H1 (cell line): ENCODE data around the gene KLHDC10. TPM values are rescaled to one million over a fixed set of nuclear protein-coding genes. Genes with fewer than 3 reads are reported as not detected.
"Not testable (repeated sequence)": the region's sequence is repeated elsewhere in the genome, so short reads cannot be mapped to it uniquely, and the experiment has no call there.

Experiments used
- CTCF ChIA-PET: fragments of 300-600 bp; sonication (Branson Sonifier 250); formaldehyde crosslinking; loops from one replicate; lab custom pipeline; 2021; ENCODE audit not compliant: partially characterized antibody; lab: Charles Lee
- POLR2A ChIA-PET: fragments of 300-600 bp; sonication (Branson Sonifier 250); formaldehyde crosslinking; loops from one replicate; lab custom pipeline; 2021; ENCODE audit warnings: inconsistent platforms; ENCODE audit not compliant: partially characterized antibody; lab: Charles Lee
- DNase-seq, 2 experiments: peaks; one replicate each; pipeline versions ENCODE4 v3.0.0 to v3.0.0-alpha.2; 2010 to 2022; ENCODE audit warnings: low spot score in 2 of 2, low read depth in 1 of 2, mixed read lengths in 1 of 2
- FAIRE-seq: peaks from 2 replicates; lab custom pipeline; 2011; peaks lifted over from hg19 to GRCh38; lab: Jason Lieb, UNC
- H2AFZ ChIP-seq: 2 replicates; pipeline ENCODE4 v1.8.1; 2012; ENCODE audit warnings: low read length, inconsistent platforms
- H2AK5ac ChIP-seq: 2 replicates; pipeline ENCODE4 v1.6.1; 2013; ENCODE audit warnings: low read depth, low read length
- H2BK120ac ChIP-seq: replicated peaks from 2 replicates; pipeline ENCODE3; 2013; ENCODE audit warnings: low read depth, low read length, inconsistent platforms
- H2BK12ac ChIP-seq: 2 replicates; pipeline ENCODE4 v1.6.1; 2013; ENCODE audit warnings: low read depth, low read length
- H2BK15ac ChIP-seq: 2 replicates; pipeline ENCODE4 v1.6.1; 2013; ENCODE audit warnings: low read length
- H2BK20ac ChIP-seq: 2 replicates; pipeline ENCODE4 v1.6.1; 2013; ENCODE audit warnings: low read length
- H2BK5ac ChIP-seq: 2 replicates; pipeline ENCODE4 v1.6.1; 2013; ENCODE audit warnings: low read depth, low read length
- H3K14ac ChIP-seq: 2 replicates; pipeline ENCODE4 v1.6.1; 2013; ENCODE audit warnings: inconsistent platforms; ENCODE audit not compliant: insufficient read length
- H3K18ac ChIP-seq: 2 replicates; pipeline ENCODE4 v1.6.1; 2013; ENCODE audit warnings: low read length; ENCODE audit errors: extremely low read depth
- H3K23ac ChIP-seq: 2 replicates; pipeline ENCODE4 v1.6.1; 2013; ENCODE audit warnings: inconsistent platforms; ENCODE audit not compliant: insufficient read length
- H3K23me2 ChIP-seq: 2 replicates; pipeline ENCODE4 v1.6.1; 2013; ENCODE audit warnings: low read depth, low read length
- H3K27ac ChIP-seq: 2 replicates; pipeline ENCODE4 v1.6.1; 2011; ENCODE audit warnings: low read depth, low read length, inconsistent platforms
- H3K27me3 ChIP-seq, 4 experiments: replicated peaks in 1 of 4; 1 replicate in 1 of 4; 2 replicates in 3 of 4; pipeline versions ENCODE4 v1.6.1 to v1.8.1; 2011 to 2013; ENCODE audit warnings: low read length in 3 of 4, mild to moderate bottlenecking in 3 of 4, inconsistent platforms in 2 of 4, mixed read lengths in 2 of 4, moderate library complexity in 1 of 4; ENCODE audit not compliant: control insufficient read depth in 3 of 4, insufficient read depth in 3 of 4; ENCODE audit errors: extremely low read depth in 1 of 4
- H3K36me3 ChIP-seq, 4 experiments: 2 replicates each; pipeline versions ENCODE4 v1.6.1 to v1.8.1; 2011 to 2013; ENCODE audit warnings: mild to moderate bottlenecking in 4 of 4, low read length in 3 of 4, moderate library complexity in 2 of 4, control low read depth in 1 of 4, inconsistent platforms in 1 of 4; ENCODE audit not compliant: insufficient read depth in 4 of 4, control insufficient read depth in 2 of 4
- H3K4ac ChIP-seq: replicated peaks from 2 replicates; pipeline ENCODE3; 2013; ENCODE audit warnings: low read length, low read depth, mixed read lengths, inconsistent platforms; ENCODE audit not compliant: insufficient read length
- H3K4me1 ChIP-seq, 4 experiments: replicated peaks in 1 of 4; 1 replicate in 1 of 4; 2 replicates in 3 of 4; pipeline versions ENCODE4 v1.6.1 to v1.8.1; 2011 to 2013; ENCODE audit warnings: low read length in 3 of 4, inconsistent platforms in 2 of 4, mixed read lengths in 1 of 4; ENCODE audit not compliant: insufficient read depth in 4 of 4, control insufficient read depth in 3 of 4
- H3K4me2 ChIP-seq, 2 experiments: 2 replicates each; pipeline versions ENCODE4 v1.6.1 to v1.8.1; 2011 to 2013; ENCODE audit warnings: low read depth in 2 of 2, low read length in 2 of 2, control low read depth in 1 of 2, inconsistent platforms in 1 of 2, mild to moderate bottlenecking in 1 of 2; ENCODE audit not compliant: insufficient read depth in 1 of 2
- H3K4me3 ChIP-seq, 4 experiments: fragments of 200-600, 300-600 bp in 1 of 4; sonication (generic), shearing (Covaris generic), sonication (Bioruptor Twin) in 1 of 4; 2 replicates each; pipeline versions ENCODE4 v1.5.1 to v1.8.1; 2011 to 2016; ENCODE audit warnings: low read length in 4 of 4, low read depth in 3 of 4, control low read depth in 2 of 4, inconsistent platforms in 2 of 4, mild to moderate bottlenecking in 2 of 4, mixed read lengths in 1 of 4, moderate library complexity in 1 of 4; ENCODE audit not compliant: insufficient read depth in 2 of 4; ENCODE audit errors: extremely low read depth in 1 of 4
- H3K56ac ChIP-seq: replicated peaks from 2 replicates; pipeline ENCODE3; 2013; ENCODE audit warnings: low read depth, mild to moderate bottlenecking, mixed read lengths, low read length, inconsistent platforms; ENCODE audit not compliant: insufficient read length
- H3K79me1 ChIP-seq: 2 replicates; pipeline ENCODE4 v1.6.1; 2013; ENCODE audit warnings: low read depth, low read length, control low read depth
- H3K79me2 ChIP-seq, 2 experiments: 2 replicates each; pipeline versions ENCODE4 v1.6.1 to v1.8.1; 2012 to 2013; ENCODE audit warnings: low read length in 2 of 2, mild to moderate bottlenecking in 2 of 2, inconsistent platforms in 1 of 2; ENCODE audit not compliant: insufficient read depth in 2 of 2, control insufficient read depth in 1 of 2
- H3K9ac ChIP-seq, 4 experiments: replicated peaks in 1 of 4; 1 replicate in 1 of 4; 2 replicates in 3 of 4; pipeline versions ENCODE4 v1.6.1 to v1.8.1; 2011 to 2013; ENCODE audit warnings: low read depth in 3 of 4, low read length in 3 of 4, control low read depth in 2 of 4, mild to moderate bottlenecking in 2 of 4, moderate library complexity in 2 of 4, inconsistent platforms in 1 of 4; ENCODE audit errors: extremely low read depth in 1 of 4
- H3K9me3 ChIP-seq, 2 experiments: 2 replicates each; pipeline versions ENCODE4 v1.6.1 to v1.8.1; 2012 to 2013; ENCODE audit warnings: mild to moderate bottlenecking in 2 of 2, moderate library complexity in 2 of 2, control low read depth in 1 of 2, inconsistent platforms in 1 of 2, low read depth in 1 of 2, low read length in 1 of 2, mixed read lengths in 1 of 2; ENCODE audit not compliant: insufficient read depth in 2 of 2
- H4K20me1 ChIP-seq, 2 experiments: replicated peaks in 1 of 2; 2 replicates each; pipeline versions ENCODE3 to v1.8.1; 2011 to 2013; ENCODE audit warnings: inconsistent platforms in 2 of 2, low read length in 2 of 2, mild to moderate bottlenecking in 1 of 2; ENCODE audit not compliant: insufficient read depth in 2 of 2, control insufficient read depth in 1 of 2
- H4K5ac ChIP-seq: 2 replicates; pipeline ENCODE4 v1.6.1; 2013; ENCODE audit warnings: low read length, low read depth, mixed read lengths, inconsistent platforms; ENCODE audit not compliant: insufficient read length
- H4K8ac ChIP-seq: 2 replicates; pipeline ENCODE4 v1.8.0; 2013; ENCODE audit warnings: mild to moderate bottlenecking, moderate library complexity, low read length, inconsistent platforms; ENCODE audit not compliant: insufficient read depth; ENCODE audit errors: extremely low read depth
- H4K91ac ChIP-seq: replicated peaks from 2 replicates; pipeline ENCODE3; 2013; ENCODE audit warnings: low read length, mixed read lengths, inconsistent platforms; ENCODE audit not compliant: insufficient read length
- WGBS, 2 experiments: shearing (Covaris generic) in 1 of 2; methylation state at CpG; one replicate each; pipeline versions ENCODE4 v1.1.6 to v1.1.7; 2013 to 2015; ENCODE audit warnings: low lambda C conversion rate in 2 of 2, mixed read lengths in 2 of 2, inconsistent platforms in 1 of 2, low coverage in 1 of 2, missing lambda C conversion rate in 1 of 2; ENCODE audit not compliant: insufficient replicate concordance in 2 of 2, insufficient coverage in 1 of 2, insufficient read length in 1 of 2; ENCODE audit errors: extremely low coverage in 1 of 2, missing lambda C conversion rate in 1 of 2; 5-methylcytosine and 5-hydroxymethylcytosine counted together
- polyA plus RNA-seq, 7 experiments: library from polyadenylated mRNA; depleted of rRNA in 3 of 7; stranded (reverse) in 5 of 7; unstranded in 2 of 7; fragments of >200 nt in 5 of 7; fragments of 200-250 nt in 2 of 7; gene quantifications; 1 replicate in 5 of 7; 2 replicates in 1 of 7; 4 replicates in 1 of 7; pipeline versions ENCODE4 v1.2.1 to v1.2.3, GENCODE V29; 2011 to 2013; ENCODE audit warnings: missing spikeins in 2 of 7, mixed read lengths in 2 of 7
- total RNA-seq: library from RNA; stranded (reverse); fragmentation: NEBNext Ultra II Directional; extraction: Animal tissue kit (Norgen Biotek cat#: 25700); gene quantifications from 2 replicates; pipeline ENCODE4 v1.2.1, GENCODE V29; 2021

Gene KLHDC10
- total and polyA plus RNA-seq, 2 of the 8 experiments (the other 6 are each of a cell fraction or from before 2014, with no cell fraction given): 6.6 to 14.5 TPM

GRCh38 chr7:130146142-130146541 lies 75.8 kb downstream of the KLHDC10 start:
- H3K27me3 ChIP-seq, H3K27ac ChIP-seq, H3K36me3 ChIP-seq, H3K9ac ChIP-seq, H3K79me2 ChIP-seq, FAIRE-seq, H3K23ac ChIP-seq, H3K9me3 ChIP-seq, H3K23me2 ChIP-seq, H2BK120ac ChIP-seq, H3K4ac ChIP-seq, H3K56ac ChIP-seq, H4K8ac ChIP-seq, H4K5ac ChIP-seq, H2AFZ ChIP-seq, H3K4me2 ChIP-seq, H2BK15ac ChIP-seq, H2AK5ac ChIP-seq, H2BK12ac ChIP-seq, DNase-seq, H3K79me1 ChIP-seq, H3K18ac ChIP-seq, H2BK20ac ChIP-seq, H3K4me3 ChIP-seq, H3K14ac ChIP-seq, H2BK5ac ChIP-seq, H4K20me1 ChIP-seq, H4K91ac ChIP-seq: not testable (repeated sequence)
- no CpG with 5 or more reads among the region's 5 CpGs for WGBS, 2 experiments
- CTCF ChIA-PET: interaction anchor here (0.9 kb wide), 1 partner anchor 8 kb away, joined by 4 read pairs; no protein-coding TSS in a partner anchor
- POLR2A ChIA-PET: interaction anchor here (0.8 kb wide), 1 partner anchor 479 kb away, joined by 3 read pairs; no protein-coding TSS in a partner anchor
- peaks cover 0 to 11% (median 8%) of the 10 kb centered on the region in 4 experiments; a peak in 6 of 7 replicates for H3K4me1 ChIP-seq
